ENCODE results near the gene MTF2. TPM values are rescaled to one million over a fixed set of nuclear protein-coding genes. Genes with fewer than 3 reads are reported as not detected.
A peak's percentile ranks its signal among the peaks of the same experiment; 100 is the strongest.

Gene MTF2
- total and polyA plus RNA-seq, 9 of the 15 experiments (the other 6 are each of a cell fraction or from before 2014, with no cell fraction given) = 29.3 to 124 (median 57.7) TPM

GRCh38 chr1:93109578-93109977, 30.5 kb downstream of the MTF2 start:
- H2AFZ ChIP-seq (ENCODE audit: low read depth, low read length) = no peak overlapping the region
- peaks cover 6% of the 10 kb centered on the region for H3K9me3 ChIP-seq (replicated peaks; ENCODE audit: control insufficient read depth, insufficient read depth, low read depth, low read length)
- H3K9ac ChIP-seq (ENCODE audit: insufficient read depth in 1 of 2, low read depth in 2 of 2, low read length in 2 of 2) = no peak overlapping the region
- intact Hi-C loops (cut with micrococcal nuclease) (no loop called here), in situ Hi-C loops (cut with MboI) (no loop called here)
- no peak for ATAC-seq
- no peak overlapping the region for H3K4me2 ChIP-seq (ENCODE audit: insufficient read depth, low read length)
- H3K36me3 ChIP-seq (ENCODE audit: control insufficient read depth, insufficient read depth, low read length) = peaks cover 51% of the 10 kb centered on the region
- WGBS (ENCODE audit: insufficient coverage, low coverage, missing lambda C conversion rate) = 82% methylated on average over 2 of the region's 2 CpGs
- no peak for DNase-seq (ENCODE audit: extremely low read depth in 1 of 4, low spot score in 3 of 4)
- H3K27ac ChIP-seq (ENCODE audit: extremely low read depth, low read depth, low read length) = no peak overlapping the region; the same call in 2 of the 3 replicates
- no peaks in the 10 kb centered on the region for H4K20me1 ChIP-seq (replicated peaks; ENCODE audit: control insufficient read depth, insufficient read depth, low read length)
- ChIA-PET POLR2A (interaction anchor here (0.7 to 1.4 kb wide), 4 partner anchors 9 to 29 kb away, joined by 3 to 5 read pairs (median 4); no protein-coding TSS in a partner anchor), CTCF (ENCODE audit: low intra/inter-chr PET ratio) (no interaction called here)
- no peaks in the 10 kb centered on the region for H3K27me3 ChIP-seq (ENCODE audit: control insufficient read depth in 2 of 2, insufficient read depth in 2 of 2, low read length in 2 of 2)
- FAIRE-seq = peak; percentile 65
- BruUV-seq (replicated peaks) = no TSS peak
- no peak overlapping the region for H3K4me3 ChIP-seq
- H3K4me1 ChIP-seq (replicated peaks in 1 of 2; ENCODE audit: control insufficient read depth in 2 of 2, insufficient read depth in 2 of 2, low read length in 2 of 2) = 0 out of 5 replicates have a peak, but pooled peaks cover 0 to 5% of the 10 kb centered on the region in 2 experiments
- peaks cover 93% of the 10 kb centered on the region for H3K79me2 ChIP-seq (ENCODE audit: control insufficient read depth, insufficient read depth, low read length)
- H3K9me1 ChIP-seq (ENCODE audit: control insufficient read depth, insufficient read depth, low read length) = no peaks in the 10 kb centered on the region
- TF ChIP-seq CXXC5 (CRISPR knock-in tag; IDR thresholded peaks at IDR 0.05) (no peak), NR2C2 (CRISPR knock-in tag; IDR thresholded peaks at IDR 0.05) (no peak), NR2C2 (tag; IDR thresholded peaks at IDR 0.05) (no peak), SMAD2 (IDR thresholded peaks at IDR 0.05; ENCODE audit: low read depth, low read length) (no peak), SNRNP70 (optimal IDR thresholded peaks at IDR 0.05; ENCODE audit: low read depth, low read length) (no peak), ZBTB40 (IDR thresholded peaks at IDR 0.05) (no peak), ZBTB40 (CRISPR knock-in tag; IDR thresholded peaks at IDR 0.05) (no peak), STAT5A (IDR thresholded peaks at IDR 0.05; ENCODE audit: borderline replicate concordance, low read length) (no peak), SMAD3 (CRISPR knock-in tag; conservative IDR thresholded peaks at IDR 0.05) (no peak), SRSF1 (IDR thresholded peaks at IDR 0.05; ENCODE audit: low read depth, low read length) (no peak), PPARD (CRISPR knock-in tag; IDR thresholded peaks at IDR 0.05) (no peak)
- TF ChIP-seq, protein P1, sequence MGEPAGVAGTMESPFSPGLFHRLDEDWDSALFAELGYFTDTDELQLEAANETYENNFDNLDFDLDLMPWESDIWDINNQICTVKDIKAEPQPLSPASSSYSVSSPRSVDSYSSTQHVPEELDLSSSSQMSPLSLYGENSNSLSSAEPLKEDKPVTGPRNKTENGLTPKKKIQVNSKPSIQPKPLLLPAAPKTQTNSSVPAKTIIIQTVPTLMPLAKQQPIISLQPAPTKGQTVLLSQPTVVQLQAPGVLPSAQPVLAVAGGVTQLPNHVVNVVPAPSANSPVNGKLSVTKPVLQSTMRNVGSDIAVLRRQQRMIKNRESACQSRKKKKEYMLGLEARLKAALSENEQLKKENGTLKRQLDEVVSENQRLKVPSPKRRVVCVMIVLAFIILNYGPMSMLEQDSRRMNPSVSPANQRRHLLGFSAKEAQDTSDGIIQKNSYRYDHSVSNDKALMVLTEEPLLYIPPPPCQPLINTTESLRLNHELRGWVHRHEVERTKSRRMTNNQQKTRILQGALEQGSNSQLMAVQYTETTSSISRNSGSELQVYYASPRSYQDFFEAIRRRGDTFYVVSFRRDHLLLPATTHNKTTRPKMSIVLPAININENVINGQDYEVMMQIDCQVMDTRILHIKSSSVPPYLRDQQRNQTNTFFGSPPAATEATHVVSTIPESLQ (CRISPR knock-in tag; IDR thresholded peaks at IDR 0.05) = no peak

Measured in K562 (cell line).